TTC549 (cell line): ENCODE data around the gene TTBK2.
"Not testable (repeated sequence)": the region's sequence is repeated elsewhere in the genome, so short reads cannot be mapped to it uniquely, and the experiment has no call there.

Source experiments
- FAIRE-seq: peaks from 2 replicates; lab custom pipeline; 2012; peaks lifted over from hg19 to GRCh38; lab: Jason Lieb, UNC

The TTBK2 gene

GRCh38 chr15:42903388-42904324 lies 16.9 kb downstream of the TTBK2 start:
- FAIRE-seq = no peak

GRCh38 chr15:42893911-42894310 lies 26.7 kb downstream of the TTBK2 start:
- not testable (repeated sequence) for FAIRE-seq

- FAIRE-seq = no peak
Observed at GRCh38 chr15:42891569-42891968, 29.0 kb downstream of the TTBK2 start.

- no peak for FAIRE-seq
Observed at GRCh38 chr15:42890161-42890913, 30.2 kb downstream of the TTBK2 start.

GRCh38 chr15:42887384-42887783 lies 33.2 kb downstream of the TTBK2 start:
- FAIRE-seq = not testable (repeated sequence)

- FAIRE-seq = no peak
Observed at GRCh38 chr15:42880121-42880520, 40.5 kb downstream of the TTBK2 start.

GRCh38 chr15:42879443-42879842 lies 41.1 kb downstream of the TTBK2 start:
- no peak for FAIRE-seq

GRCh38 chr15:42876224-42876623 lies 44.4 kb downstream of the TTBK2 start:
- FAIRE-seq = no peak

GRCh38 chr15:42868683-42869082 lies 51.9 kb downstream of the TTBK2 start:
- FAIRE-seq = no peak

GRCh38 chr15:42863572-42864239 lies 56.9 kb downstream of the TTBK2 start:
- no peak for FAIRE-seq

GRCh38 chr15:42858999-42859789 lies 61.4 kb downstream of the TTBK2 start:
- FAIRE-seq = no peak

GRCh38 chr15:42858540-42858939 lies 62.0 kb downstream of the TTBK2 start:
- FAIRE-seq = no peak

- no peak for FAIRE-seq
Observed at GRCh38 chr15:42854576-42854975, 66.0 kb downstream of the TTBK2 start.

- no peak for FAIRE-seq
Observed at GRCh38 chr15:42849836-42850235, 70.7 kb downstream of the TTBK2 start.

GRCh38 chr15:42848846-42849245 lies 71.7 kb downstream of the TTBK2 start:
- FAIRE-seq = no peak

- FAIRE-seq = no peak
Observed at GRCh38 chr15:42846647-42847046, 73.9 kb downstream of the TTBK2 start.

GRCh38 chr15:42845581-42845980 lies 75.0 kb downstream of the TTBK2 start:
- FAIRE-seq = no peak

- no peak for FAIRE-seq
Observed at GRCh38 chr15:42843699-42844098, 76.9 kb downstream of the TTBK2 start.

- FAIRE-seq = no peak
Observed at GRCh38 chr15:42836251-42836650, 84.3 kb downstream of the TTBK2 start.

- no peak for FAIRE-seq
Observed at GRCh38 chr15:42832576-42832975, 88.0 kb downstream of the TTBK2 start.

- FAIRE-seq = no peak
Observed at GRCh38 chr15:42826251-42826890, 94.2 kb downstream of the TTBK2 start.
